ENCODE results near the gene CCDC171.

- TF ChIP-seq CTCF (IDR thresholded peaks at IDR 0.05) (no peak), POLR2A (IDR thresholded peaks at IDR 0.05) (no peak)
These were observed 329.5 kb downstream of the CCDC171 start for GRCh38 chr9:15882328-15882727.
